Osteocyte (in vitro differentiated cells): ENCODE results near the gene TMEM236. TPM values are rescaled to one million over a fixed set of nuclear protein-coding genes. Genes with fewer than 3 reads are reported as not detected.

Experiments
- DNase-seq: peaks from one replicate; pipeline ENCODE4 v3.0.0; 2021; ENCODE audit warnings: mixed read lengths; ENCODE audit not compliant: unreplicated experiment; ENCODE audit errors: extremely low spot score
- H3K27ac Mint-ChIP-seq: one replicate; pipeline ENCODE4 v1.8.0; 2021; ENCODE audit warnings: mild to moderate bottlenecking, mixed read lengths; ENCODE audit not compliant: unreplicated experiment
- H3K27me3 Mint-ChIP-seq: one replicate; pipeline ENCODE4 v1.8.0; 2021; ENCODE audit warnings: mixed read lengths; ENCODE audit not compliant: unreplicated experiment
- H3K36me3 Mint-ChIP-seq: one replicate; pipeline ENCODE4 v1.8.0; 2021; ENCODE audit warnings: mixed read lengths; ENCODE audit not compliant: unreplicated experiment
- H3K4me1 Mint-ChIP-seq: one replicate; pipeline ENCODE4 v1.8.0; 2021; ENCODE audit warnings: mixed read lengths; ENCODE audit not compliant: unreplicated experiment
- H3K4me3 Mint-ChIP-seq: one replicate; pipeline ENCODE4 v1.8.0; 2021; ENCODE audit warnings: mild to moderate bottlenecking, moderate library complexity, mixed read lengths; ENCODE audit not compliant: unreplicated experiment
- H3K9me3 Mint-ChIP-seq: one replicate; pipeline ENCODE4 v1.8.0; 2021; ENCODE audit warnings: mixed read lengths; ENCODE audit not compliant: unreplicated experiment
- total RNA-seq: library from RNA; stranded (reverse); gene quantifications from 2 replicates; pipeline ENCODE4 v1.2.1, GENCODE V29; 2021
- TF ChIP-seq, protein P1 (sequence below): fragments of 200-600 bp; sonication (generic); IDR thresholded peaks from 2 replicates; pipeline ENCODE4 v1.5.0; 2021; ENCODE audit warnings: antibody characterized with exemption, mild to moderate bottlenecking, moderate library complexity

Gene TMEM236
- total RNA-seq, 1 donor from 2014 or later = 0.11 TPM

DNA sequence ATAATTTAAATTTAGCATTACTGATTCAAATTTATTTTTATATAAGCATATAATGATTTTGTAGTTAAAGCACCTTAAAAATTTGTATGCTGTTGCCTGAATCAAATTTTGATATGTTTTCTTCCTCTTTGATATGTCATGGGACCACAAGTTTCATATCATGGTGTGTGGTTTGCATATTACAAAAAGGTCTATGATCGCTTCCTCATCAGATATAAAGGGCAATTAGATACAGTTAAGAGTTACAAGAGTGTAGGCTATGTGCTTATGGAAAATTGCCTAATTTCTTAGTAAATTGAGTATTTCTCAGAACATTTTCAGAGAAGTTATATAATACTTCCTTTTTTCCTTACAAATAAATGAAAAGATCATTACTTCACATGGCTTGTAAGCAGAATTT is 79.3 kb downstream of the TMEM236 start:
- no peak overlapping the region for H3K4me3 Mint-ChIP-seq

GRCh38 chr10:17831896-17832295 is 79.9 kb downstream of the TMEM236 start:
- no peak overlapping the region for H3K27ac Mint-ChIP-seq
- no peak for DNase-seq
- H3K4me1 Mint-ChIP-seq = peaks cover 7% of the 10 kb centered on the region
- H3K9me3 Mint-ChIP-seq = no peaks in the 10 kb centered on the region
- no peak overlapping the region for H3K4me3 Mint-ChIP-seq
- peaks cover 2% of the 10 kb centered on the region for H3K27me3 Mint-ChIP-seq
- no peaks in the 10 kb centered on the region for H3K36me3 Mint-ChIP-seq
- TF ChIP-seq, protein P1, sequence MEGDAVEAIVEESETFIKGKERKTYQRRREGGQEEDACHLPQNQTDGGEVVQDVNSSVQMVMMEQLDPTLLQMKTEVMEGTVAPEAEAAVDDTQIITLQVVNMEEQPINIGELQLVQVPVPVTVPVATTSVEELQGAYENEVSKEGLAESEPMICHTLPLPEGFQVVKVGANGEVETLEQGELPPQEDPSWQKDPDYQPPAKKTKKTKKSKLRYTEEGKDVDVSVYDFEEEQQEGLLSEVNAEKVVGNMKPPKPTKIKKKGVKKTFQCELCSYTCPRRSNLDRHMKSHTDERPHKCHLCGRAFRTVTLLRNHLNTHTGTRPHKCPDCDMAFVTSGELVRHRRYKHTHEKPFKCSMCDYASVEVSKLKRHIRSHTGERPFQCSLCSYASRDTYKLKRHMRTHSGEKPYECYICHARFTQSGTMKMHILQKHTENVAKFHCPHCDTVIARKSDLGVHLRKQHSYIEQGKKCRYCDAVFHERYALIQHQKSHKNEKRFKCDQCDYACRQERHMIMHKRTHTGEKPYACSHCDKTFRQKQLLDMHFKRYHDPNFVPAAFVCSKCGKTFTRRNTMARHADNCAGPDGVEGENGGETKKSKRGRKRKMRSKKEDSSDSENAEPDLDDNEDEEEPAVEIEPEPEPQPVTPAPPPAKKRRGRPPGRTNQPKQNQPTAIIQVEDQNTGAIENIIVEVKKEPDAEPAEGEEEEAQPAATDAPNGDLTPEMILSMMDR = no peak

More for the DNA sequence above, 79.3 kb downstream of the TMEM236 start:
- TF ChIP-seq, protein P1 = no peak
- Mint-ChIP-seq H3K27ac (no peak overlapping the region), H3K4me1 (peaks cover 4% of the 10 kb centered on the region), H3K9me3 (no peaks in the 10 kb centered on the region), H3K36me3 (no peaks in the 10 kb centered on the region), H3K27me3 (peaks cover 2% of the 10 kb centered on the region)
- DNase-seq = no peak

DNA sequence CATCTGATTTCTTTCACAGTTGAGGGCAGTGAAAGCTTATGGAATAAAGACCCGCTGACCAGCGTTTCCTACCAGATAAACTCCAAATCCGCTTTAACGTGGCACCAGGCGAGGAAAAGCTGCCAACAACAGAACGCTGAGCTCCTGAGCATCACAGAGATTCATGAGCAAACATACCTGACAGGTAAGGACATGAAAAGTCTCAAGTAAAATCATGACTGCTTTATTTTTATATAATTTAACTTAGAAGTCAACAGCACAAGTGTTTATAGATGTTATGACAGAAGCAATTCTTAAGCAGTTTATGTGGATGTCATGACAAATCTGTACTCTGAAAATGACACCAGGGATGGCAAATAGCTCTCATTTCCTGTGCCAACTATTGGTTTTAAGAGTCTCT is 81.7 kb downstream of the TMEM236 start:
- Mint-ChIP-seq H3K27me3 (peaks cover 2% of the 10 kb centered on the region), H3K9me3 (no peaks in the 10 kb centered on the region)
- TF ChIP-seq, protein P1 = no peak

DNA sequence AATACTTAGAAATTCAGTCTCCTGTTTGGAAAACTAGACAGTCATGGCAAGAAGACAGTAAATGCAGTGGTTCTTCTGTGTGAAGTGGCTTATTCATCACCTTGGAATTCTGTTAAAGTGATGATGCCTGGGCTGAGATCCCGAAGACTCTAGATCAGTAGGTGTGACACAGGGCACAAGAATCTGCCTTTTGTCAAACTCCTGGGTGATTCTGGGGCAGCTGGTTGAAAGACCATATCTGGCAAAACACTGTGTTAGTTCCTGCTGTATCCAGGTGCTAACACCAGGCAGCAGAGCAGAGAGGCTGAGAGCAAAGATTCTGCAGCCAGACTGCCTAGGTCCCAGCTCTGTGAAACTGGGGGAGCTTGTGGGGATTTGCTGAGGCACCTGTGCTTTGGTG is 83.7 kb downstream of the TMEM236 start:
- Mint-ChIP-seq H3K27ac (no peak overlapping the region), H3K27me3 (no peaks in the 10 kb centered on the region), H3K36me3 (no peaks in the 10 kb centered on the region), H3K4me3 (no peak overlapping the region), H3K4me1 (peaks cover 11% of the 10 kb centered on the region), H3K9me3 (no peaks in the 10 kb centered on the region)
- TF ChIP-seq, protein P1 = no peak
- no peak for DNase-seq

More for the DNA sequence above, 81.7 kb downstream of the TMEM236 start:
- Mint-ChIP-seq H3K4me1 (peaks cover 11% of the 10 kb centered on the region), H3K27ac (no peak overlapping the region), H3K36me3 (no peaks in the 10 kb centered on the region), H3K4me3 (no peak overlapping the region)
- no peak for DNase-seq

GRCh38 chr10:17836942-17837341 is 84.9 kb downstream of the TMEM236 start:
- DNase-seq = no peak
- TF ChIP-seq, protein P1 = no peak
- H3K27me3 Mint-ChIP-seq = no peaks in the 10 kb centered on the region
- peak overlapping the region; percentile 67 for H3K4me3 Mint-ChIP-seq
- H3K4me1 Mint-ChIP-seq = peaks cover 11% of the 10 kb centered on the region
- no peaks in the 10 kb centered on the region for H3K36me3 Mint-ChIP-seq
- no peaks in the 10 kb centered on the region for H3K9me3 Mint-ChIP-seq
- no peak overlapping the region for H3K27ac Mint-ChIP-seq
